H1 (cell line): Measurements from ENCODE around the gene COX7A1. TPM values are rescaled to one million over a fixed set of nuclear protein-coding genes. Genes with fewer than 3 reads are reported as not detected.

ENCODE experiments used
- CTCF ChIA-PET: fragments of 300-600 bp; sonication (Branson Sonifier 250); formaldehyde crosslinking; loops from one replicate; lab custom pipeline; 2021; ENCODE audit not compliant: partially characterized antibody; lab: Charles Lee
- POLR2A ChIA-PET: fragments of 300-600 bp; sonication (Branson Sonifier 250); formaldehyde crosslinking; loops from one replicate; lab custom pipeline; 2021; ENCODE audit warnings: inconsistent platforms; ENCODE audit not compliant: partially characterized antibody; lab: Charles Lee
- DNase-seq, 2 experiments: peaks; one replicate each; pipeline versions ENCODE4 v3.0.0 to v3.0.0-alpha.2; 2010 to 2022; ENCODE audit warnings: low spot score in 2 of 2, low read depth in 1 of 2, mixed read lengths in 1 of 2
- FAIRE-seq: peaks from 2 replicates; lab custom pipeline; 2011; peaks lifted over from hg19 to GRCh38; lab: Jason Lieb, UNC
- H2AFZ ChIP-seq: 2 replicates; pipeline ENCODE4 v1.8.1; 2012; ENCODE audit warnings: low read length, inconsistent platforms
- H2AK5ac ChIP-seq: 2 replicates; pipeline ENCODE4 v1.6.1; 2013; ENCODE audit warnings: low read depth, low read length
- H2BK120ac ChIP-seq: replicated peaks from 2 replicates; pipeline ENCODE3; 2013; ENCODE audit warnings: low read depth, low read length, inconsistent platforms
- H2BK12ac ChIP-seq: 2 replicates; pipeline ENCODE4 v1.6.1; 2013; ENCODE audit warnings: low read depth, low read length
- H2BK15ac ChIP-seq: 2 replicates; pipeline ENCODE4 v1.6.1; 2013; ENCODE audit warnings: low read length
- H2BK20ac ChIP-seq: 2 replicates; pipeline ENCODE4 v1.6.1; 2013; ENCODE audit warnings: low read length
- H2BK5ac ChIP-seq: 2 replicates; pipeline ENCODE4 v1.6.1; 2013; ENCODE audit warnings: low read depth, low read length
- H3K14ac ChIP-seq: 2 replicates; pipeline ENCODE4 v1.6.1; 2013; ENCODE audit warnings: inconsistent platforms; ENCODE audit not compliant: insufficient read length
- H3K18ac ChIP-seq: 2 replicates; pipeline ENCODE4 v1.6.1; 2013; ENCODE audit warnings: low read length; ENCODE audit errors: extremely low read depth
- H3K23ac ChIP-seq: 2 replicates; pipeline ENCODE4 v1.6.1; 2013; ENCODE audit warnings: inconsistent platforms; ENCODE audit not compliant: insufficient read length
- H3K23me2 ChIP-seq: 2 replicates; pipeline ENCODE4 v1.6.1; 2013; ENCODE audit warnings: low read depth, low read length
- H3K27ac ChIP-seq: 2 replicates; pipeline ENCODE4 v1.6.1; 2011; ENCODE audit warnings: low read depth, low read length, inconsistent platforms
- H3K27me3 ChIP-seq, 4 experiments: replicated peaks in 1 of 4; 1 replicate in 1 of 4; 2 replicates in 3 of 4; pipeline versions ENCODE4 v1.6.1 to v1.8.1; 2011 to 2013; ENCODE audit warnings: low read length in 3 of 4, mild to moderate bottlenecking in 3 of 4, inconsistent platforms in 2 of 4, mixed read lengths in 2 of 4, moderate library complexity in 1 of 4; ENCODE audit not compliant: control insufficient read depth in 3 of 4, insufficient read depth in 3 of 4; ENCODE audit errors: extremely low read depth in 1 of 4
- H3K36me3 ChIP-seq, 4 experiments: 2 replicates each; pipeline versions ENCODE4 v1.6.1 to v1.8.1; 2011 to 2013; ENCODE audit warnings: mild to moderate bottlenecking in 4 of 4, low read length in 3 of 4, moderate library complexity in 2 of 4, control low read depth in 1 of 4, inconsistent platforms in 1 of 4; ENCODE audit not compliant: insufficient read depth in 4 of 4, control insufficient read depth in 2 of 4
- H3K4ac ChIP-seq: replicated peaks from 2 replicates; pipeline ENCODE3; 2013; ENCODE audit warnings: low read length, low read depth, mixed read lengths, inconsistent platforms; ENCODE audit not compliant: insufficient read length
- H3K4me1 ChIP-seq, 4 experiments: replicated peaks in 1 of 4; 1 replicate in 1 of 4; 2 replicates in 3 of 4; pipeline versions ENCODE4 v1.6.1 to v1.8.1; 2011 to 2013; ENCODE audit warnings: low read length in 3 of 4, inconsistent platforms in 2 of 4, mixed read lengths in 1 of 4; ENCODE audit not compliant: insufficient read depth in 4 of 4, control insufficient read depth in 3 of 4
- H3K4me2 ChIP-seq, 2 experiments: 2 replicates each; pipeline versions ENCODE4 v1.6.1 to v1.8.1; 2011 to 2013; ENCODE audit warnings: low read depth in 2 of 2, low read length in 2 of 2, control low read depth in 1 of 2, inconsistent platforms in 1 of 2, mild to moderate bottlenecking in 1 of 2; ENCODE audit not compliant: insufficient read depth in 1 of 2
- H3K4me3 ChIP-seq, 4 experiments: fragments of 200-600, 300-600 bp in 1 of 4; sonication (generic), shearing (Covaris generic), sonication (Bioruptor Twin) in 1 of 4; 2 replicates each; pipeline versions ENCODE4 v1.5.1 to v1.8.1; 2011 to 2016; ENCODE audit warnings: low read length in 4 of 4, low read depth in 3 of 4, control low read depth in 2 of 4, inconsistent platforms in 2 of 4, mild to moderate bottlenecking in 2 of 4, mixed read lengths in 1 of 4, moderate library complexity in 1 of 4; ENCODE audit not compliant: insufficient read depth in 2 of 4; ENCODE audit errors: extremely low read depth in 1 of 4
- H3K56ac ChIP-seq: replicated peaks from 2 replicates; pipeline ENCODE3; 2013; ENCODE audit warnings: low read depth, mild to moderate bottlenecking, mixed read lengths, low read length, inconsistent platforms; ENCODE audit not compliant: insufficient read length
- H3K79me1 ChIP-seq: 2 replicates; pipeline ENCODE4 v1.6.1; 2013; ENCODE audit warnings: low read depth, low read length, control low read depth
- H3K79me2 ChIP-seq, 2 experiments: 2 replicates each; pipeline versions ENCODE4 v1.6.1 to v1.8.1; 2012 to 2013; ENCODE audit warnings: low read length in 2 of 2, mild to moderate bottlenecking in 2 of 2, inconsistent platforms in 1 of 2; ENCODE audit not compliant: insufficient read depth in 2 of 2, control insufficient read depth in 1 of 2
- H3K9ac ChIP-seq, 4 experiments: replicated peaks in 1 of 4; 1 replicate in 1 of 4; 2 replicates in 3 of 4; pipeline versions ENCODE4 v1.6.1 to v1.8.1; 2011 to 2013; ENCODE audit warnings: low read depth in 3 of 4, low read length in 3 of 4, control low read depth in 2 of 4, mild to moderate bottlenecking in 2 of 4, moderate library complexity in 2 of 4, inconsistent platforms in 1 of 4; ENCODE audit errors: extremely low read depth in 1 of 4
- H3K9me3 ChIP-seq, 2 experiments: 2 replicates each; pipeline versions ENCODE4 v1.6.1 to v1.8.1; 2012 to 2013; ENCODE audit warnings: mild to moderate bottlenecking in 2 of 2, moderate library complexity in 2 of 2, control low read depth in 1 of 2, inconsistent platforms in 1 of 2, low read depth in 1 of 2, low read length in 1 of 2, mixed read lengths in 1 of 2; ENCODE audit not compliant: insufficient read depth in 2 of 2
- H4K20me1 ChIP-seq, 2 experiments: replicated peaks in 1 of 2; 2 replicates each; pipeline versions ENCODE3 to v1.8.1; 2011 to 2013; ENCODE audit warnings: inconsistent platforms in 2 of 2, low read length in 2 of 2, mild to moderate bottlenecking in 1 of 2; ENCODE audit not compliant: insufficient read depth in 2 of 2, control insufficient read depth in 1 of 2
- H4K5ac ChIP-seq: 2 replicates; pipeline ENCODE4 v1.6.1; 2013; ENCODE audit warnings: low read length, low read depth, mixed read lengths, inconsistent platforms; ENCODE audit not compliant: insufficient read length
- H4K8ac ChIP-seq: 2 replicates; pipeline ENCODE4 v1.8.0; 2013; ENCODE audit warnings: mild to moderate bottlenecking, moderate library complexity, low read length, inconsistent platforms; ENCODE audit not compliant: insufficient read depth; ENCODE audit errors: extremely low read depth
- H4K91ac ChIP-seq: replicated peaks from 2 replicates; pipeline ENCODE3; 2013; ENCODE audit warnings: low read length, mixed read lengths, inconsistent platforms; ENCODE audit not compliant: insufficient read length
- CHD1 ChIP-seq: IDR thresholded peaks from 2 replicates; pipeline ENCODE4 v1.6.1; 2012; ENCODE audit warnings: low read depth, low read length, improper control_type of control experiment
- JUN ChIP-seq: IDR thresholded peaks from 2 replicates; pipeline ENCODE4 v1.6.1; 2011; ENCODE audit warnings: low read depth, mild to moderate bottlenecking, improper control_type of control experiment, low read length
- POLR2AphosphoS5 ChIP-seq: IDR thresholded peaks from 2 replicates; pipeline ENCODE4 v1.6.1; 2011; ENCODE audit warnings: low read depth, low read length
- WGBS, 2 experiments: shearing (Covaris generic) in 1 of 2; methylation state at CpG; one replicate each; pipeline versions ENCODE4 v1.1.6 to v1.1.7; 2013 to 2015; ENCODE audit warnings: low lambda C conversion rate in 2 of 2, mixed read lengths in 2 of 2, inconsistent platforms in 1 of 2, low coverage in 1 of 2, missing lambda C conversion rate in 1 of 2; ENCODE audit not compliant: insufficient replicate concordance in 2 of 2, insufficient coverage in 1 of 2, insufficient read length in 1 of 2; ENCODE audit errors: extremely low coverage in 1 of 2, missing lambda C conversion rate in 1 of 2; 5-methylcytosine and 5-hydroxymethylcytosine counted together
- polyA plus RNA-seq, 7 experiments: library from polyadenylated mRNA; depleted of rRNA in 3 of 7; stranded (reverse) in 5 of 7; unstranded in 2 of 7; fragments of >200 nt in 5 of 7; fragments of 200-250 nt in 2 of 7; gene quantifications; 1 replicate in 5 of 7; 2 replicates in 1 of 7; 4 replicates in 1 of 7; pipeline versions ENCODE4 v1.2.1 to v1.2.3, GENCODE V29; 2011 to 2013; ENCODE audit warnings: missing spikeins in 2 of 7, mixed read lengths in 2 of 7
- total RNA-seq: library from RNA; stranded (reverse); fragmentation: NEBNext Ultra II Directional; extraction: Animal tissue kit (Norgen Biotek cat#: 25700); gene quantifications from 2 replicates; pipeline ENCODE4 v1.2.1, GENCODE V29; 2021

COX7A1 gene
- total and polyA plus RNA-seq, 2 of the 8 experiments (the other 6 are each of a cell fraction or from before 2014, with no cell fraction given), result 0.60 TPM

- H2BK15ac ChIP-seq, result no peak overlapping the region
- WGBS, 2 experiments, result 66% methylated on average over 26 of the region's 47 CpGs; no CpG with 5 or more reads in 1 of the 2 experiments
Measured at GRCh38 chr19:36151144-36152018, 866 bp downstream of the COX7A1 start.

More at GRCh38 chr19:36151144-36152018, 866 bp downstream of the COX7A1 start:
- H4K5ac ChIP-seq, result no peak overlapping the region
- DNase-seq, result no peak
- peaks cover 0 to 8% of the 10 kb centered on the region in 2 experiments for H4K20me1 ChIP-seq
- H4K91ac ChIP-seq, result no peak overlapping the region
- H3K27ac ChIP-seq, result no peak overlapping the region
- peak overlapping the region; percentile 17 to 47 (median 38); a peak in 6 of 8 replicates for H3K4me3 ChIP-seq
- H2BK20ac ChIP-seq, result no peak overlapping the region
- TF ChIP-seq CHD1, result no peak
- no peak for TF ChIP-seq JUN
- TF ChIP-seq POLR2AphosphoS5, result peak; percentile 2; the same call in 1 of the 2 replicates
- TF ChIP-seq, all 59 proteins: peak for 1
- Histone ChIP-seq H3K4me1 (peaks cover 0 to 5% (median 0%) of the 10 kb centered on the region in 4 experiments; a peak in 1 of 7 replicates), H3K4ac (no peak overlapping the region), H2AFZ (no peak overlapping the region), H3K79me1 (no peaks in the 10 kb centered on the region), H3K56ac (no peak overlapping the region), H3K14ac (no peak overlapping the region), H3K36me3 (peaks cover 7 to 33% (median 15%) of the 10 kb centered on the region in 4 experiments; a peak in 6 of 8 replicates), H3K27me3 (no peaks in the 10 kb centered on the region), H3K23ac (no peak overlapping the region), H2BK120ac (no peak overlapping the region), H3K4me2 (peak overlapping the region; percentile 58 to 97), H4K8ac (no peak overlapping the region), H3K9me3 (no peaks in the 10 kb centered on the region), H3K18ac (no peak overlapping the region), H3K9ac (no peak overlapping the region), H2AK5ac (no peak overlapping the region), H3K23me2 (peaks cover 13% of the 10 kb centered on the region; the same call in 1 of the 2 replicates), H2BK5ac (no peak overlapping the region; the same call in 1 of the 2 replicates), H2BK12ac (no peak overlapping the region), H3K79me2 (no peaks in the 10 kb centered on the region)
- ChIA-PET CTCF (interaction anchor here (0.8 to 2.9 kb wide), 4 partner anchors 15 to 23 kb away, joined by 3 to 17 read pairs (median 4); no protein-coding TSS in a partner anchor), POLR2A (interaction anchor here (0.6 to 4.2 kb wide), 17 partner anchors 8 to 338 kb away, joined by 3 to 29 read pairs (median 4); partner anchors contain the start of genes CAPNS1, POLR2I, TBCB and ZNF566)
- FAIRE-seq, result no peak
